Uterus (tissue), 2 donors: ENCODE measurements around the gene HAGH.

Experiments used
- POLR2A ChIP-seq, 2 donors: fragments of 450-650 bp; IDR thresholded peaks; one replicate each; pipeline ENCODE4 v1.6.1; 2016; ENCODE audit warnings: antibody characterized with exemption in 2 of 2, mild to moderate bottlenecking in 1 of 2, moderate library complexity in 1 of 2
- TF ChIP-seq, protein P1 (sequence below), 4 experiments: fragments of 200-600 bp in 2 of 4; fragments of 450-650 bp in 2 of 4; sonication (generic) in 2 of 4; IDR thresholded peaks; one replicate each; pipeline ENCODE4 v1.5.1; 2016 to 2019; ENCODE audit warnings: antibody characterized with exemption in 4 of 4, mild to moderate bottlenecking in 2 of 4, moderate library complexity in 1 of 4

GRCh38 chr16:1761751-1762150 lies 64.9 kb downstream of the HAGH start:
- TF ChIP-seq, protein P1, sequence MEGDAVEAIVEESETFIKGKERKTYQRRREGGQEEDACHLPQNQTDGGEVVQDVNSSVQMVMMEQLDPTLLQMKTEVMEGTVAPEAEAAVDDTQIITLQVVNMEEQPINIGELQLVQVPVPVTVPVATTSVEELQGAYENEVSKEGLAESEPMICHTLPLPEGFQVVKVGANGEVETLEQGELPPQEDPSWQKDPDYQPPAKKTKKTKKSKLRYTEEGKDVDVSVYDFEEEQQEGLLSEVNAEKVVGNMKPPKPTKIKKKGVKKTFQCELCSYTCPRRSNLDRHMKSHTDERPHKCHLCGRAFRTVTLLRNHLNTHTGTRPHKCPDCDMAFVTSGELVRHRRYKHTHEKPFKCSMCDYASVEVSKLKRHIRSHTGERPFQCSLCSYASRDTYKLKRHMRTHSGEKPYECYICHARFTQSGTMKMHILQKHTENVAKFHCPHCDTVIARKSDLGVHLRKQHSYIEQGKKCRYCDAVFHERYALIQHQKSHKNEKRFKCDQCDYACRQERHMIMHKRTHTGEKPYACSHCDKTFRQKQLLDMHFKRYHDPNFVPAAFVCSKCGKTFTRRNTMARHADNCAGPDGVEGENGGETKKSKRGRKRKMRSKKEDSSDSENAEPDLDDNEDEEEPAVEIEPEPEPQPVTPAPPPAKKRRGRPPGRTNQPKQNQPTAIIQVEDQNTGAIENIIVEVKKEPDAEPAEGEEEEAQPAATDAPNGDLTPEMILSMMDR (IDR thresholded peaks at IDR 0.05), result no peak
- no peak for TF ChIP-seq POLR2A (IDR thresholded peaks at IDR 0.05)
